Erythroblast (primary cell): ENCODE data around the gene ANO6.

Experiments
- GATA1 ChIP-seq: IDR thresholded peaks from 2 replicates; pipeline ENCODE4 v1.6.1; 2011; ENCODE audit warnings: low read depth, mild to moderate bottlenecking, control low read depth, low read length, moderate library complexity
- POLR2A ChIP-seq: IDR thresholded peaks from 2 replicates; pipeline ENCODE4 v1.6.1; 2011; ENCODE audit warnings: mild to moderate bottlenecking, low read length

GRCh38 chr12:45170456-45171042 is 45.3 kb upstream of the ANO6 start:
- TF ChIP-seq POLR2A (no peak), GATA1 (no peak)
